GM12878 (cell line): ENCODE measurements around the gene NMT1. TPM values are rescaled to one million over a fixed set of nuclear protein-coding genes. Genes with fewer than 3 reads are reported as not detected.

Source experiments
- ATAC-seq: fragments of 200-7000 bp; cut with Tn5 transposase; 3 replicates; pipeline ENCODE4 v1.9.1; 2020; ENCODE audit warnings: mild to moderate bottlenecking, moderate library complexity
- BruUV-seq: library from RNA; stranded (reverse); fragments of 400-500 nt; replicated peaks from 2 replicates; lab custom pipeline; 2021; lab: Mats Ljungman, UMichigan
- CTCF ChIA-PET: fragments of 300-600 bp; sonication (Branson Sonifier 250); formaldehyde crosslinking; extraction: SDS; loops from one replicate; lab custom pipeline; 2021; ENCODE audit warnings: inconsistent platforms; lab: Yijun Ruan, JAX
- POLR2A ChIA-PET: fragments of 350-600 bp; formaldehyde crosslinking; extraction: SDS; loops from one replicate; lab custom pipeline; 2021; ENCODE audit warnings: inconsistent platforms; lab: Charles Lee
- RAD21 ChIA-PET: fragments of 300-600 bp; sonication (Branson Sonifier 250); formaldehyde crosslinking; loops from one replicate; lab custom pipeline; 2023; ENCODE audit warnings: antibody characterized with exemption; ENCODE audit not compliant: unreplicated experiment; lab: Charles Lee
- SMC1A ChIA-PET: fragments of 300-600 bp; sonication (Branson Sonifier 250); formaldehyde crosslinking; loops from one replicate; lab custom pipeline; 2023; ENCODE audit not compliant: unreplicated experiment, uncharacterized antibody; lab: Charles Lee
- DNase-seq: peaks from one replicate; pipeline ENCODE4 v3.0.0-alpha.2; 2011; ENCODE audit warnings: low read depth, low spot score
- FAIRE-seq: peaks from 3 replicates; lab custom pipeline; 2011; peaks lifted over from hg19 to GRCh38; lab: Jason Lieb, UNC
- H2AFZ ChIP-seq: 2 replicates; pipeline ENCODE4 v1.6.0; 2011; ENCODE audit warnings: low read depth, low read length, control low read depth; ENCODE audit not compliant: control insufficient read depth
- H3K27ac ChIP-seq: 2 replicates; pipeline ENCODE4 v1.5.1; 2011; ENCODE audit warnings: control low read depth; ENCODE audit not compliant: control insufficient read depth, insufficient read depth
- H3K27me3 ChIP-seq, 2 experiments: replicated peaks in 1 of 2; 2 replicates each; pipeline versions ENCODE4 v1.6.0 to v1.6.1; 2011; ENCODE audit warnings: low read length in 1 of 2; ENCODE audit not compliant: control insufficient read depth in 2 of 2, insufficient read depth in 2 of 2
- H3K36me3 ChIP-seq, 2 experiments: 2 replicates each; pipeline ENCODE4 v1.5.1; 2011; ENCODE audit warnings: low read length in 1 of 2; ENCODE audit not compliant: control insufficient read depth in 2 of 2, insufficient read depth in 2 of 2
- H3K4me1 ChIP-seq: 2 replicates; pipeline ENCODE4 v1.6.1; 2011; ENCODE audit warnings: mild to moderate bottlenecking, low read length, moderate library complexity, mixed read lengths; ENCODE audit not compliant: control insufficient read depth, insufficient read depth
- H3K4me2 ChIP-seq: 2 replicates; pipeline ENCODE4 v1.6.0; 2011; ENCODE audit warnings: control low read depth; ENCODE audit not compliant: control insufficient read depth, insufficient read depth
- H3K4me3 ChIP-seq: fragments of 200-600 bp; sonication (generic); 2 replicates; pipeline ENCODE4 v1.5.1; 2016
- H3K79me2 ChIP-seq: 2 replicates; pipeline ENCODE4 v1.6.0; 2011; ENCODE audit warnings: low read length; ENCODE audit not compliant: control insufficient read depth, insufficient read depth
- H3K9ac ChIP-seq: 2 replicates; pipeline ENCODE4 v1.8.0; 2011; ENCODE audit warnings: low read length, control low read depth, mixed read lengths; ENCODE audit not compliant: control insufficient read depth, insufficient read depth
- H3K9me3 ChIP-seq: replicated peaks from 3 replicates; pipeline ENCODE4 v1.5.1; 2011; ENCODE audit warnings: mild to moderate bottlenecking, low read length; ENCODE audit not compliant: control insufficient read depth, insufficient read depth
- H4K20me1 ChIP-seq: 2 replicates; pipeline ENCODE4 v1.6.0; 2011; ENCODE audit not compliant: control insufficient read depth, insufficient read depth
- MXI1 ChIP-seq: fragments of 150-350 bp; IDR thresholded peaks from 2 replicates; pipeline ENCODE4 v1.6.1; 2011; ENCODE audit warnings: low read depth, mild to moderate bottlenecking, inconsistent platforms, low read length, improper control_type of control experiment
- SRF ChIP-seq, 2 experiments: IDR thresholded peaks; 2 replicates each; pipeline ENCODE4 v1.6.1; 2011; ENCODE audit warnings: low read depth in 2 of 2, low read length in 2 of 2, mild to moderate bottlenecking in 1 of 2, moderate library complexity in 1 of 2
- TCF12 ChIP-seq: IDR thresholded peaks from 2 replicates; pipeline ENCODE4 v1.6.1; 2011; ENCODE audit warnings: low read depth, mild to moderate bottlenecking, low read length
- WGBS: methylation state at CpG from one replicate; pipeline ENCODE4 v1.1.6; 2016; ENCODE audit warnings: low lambda C conversion rate; ENCODE audit not compliant: insufficient replicate concordance, insufficient coverage; ENCODE audit errors: missing lambda C conversion rate; 5-methylcytosine and 5-hydroxymethylcytosine counted together
- in situ Hi-C: fragments of 300-500 bp; cut with MboI; formaldehyde crosslinking; loops from 9 replicates; pipeline ENCODE4 v1.14.3; 2018; ENCODE audit warnings: mixed read lengths
- intact Hi-C: fragments of 100-400 bp; cut with micrococcal nuclease; formaldehyde crosslinking; loops from one replicate; pipeline ENCODE4 v1.14.2; 2022; ENCODE audit not compliant: unreplicated experiment
- polyA plus RNA-seq, 11 experiments: library from polyadenylated mRNA; depleted of rRNA in 4 of 11; unstranded in 6 of 11; stranded (reverse) in 5 of 11; fragments of >200 nt; fragmentation: Nextera tagmentation in 4 of 11; fragmentation: Illumina TruSeq in 1 of 11; extraction: Ambion mirVana in 4 of 11; extraction: Trizol in 1 of 11; gene quantifications; 1 replicate in 1 of 11; 2 replicates in 10 of 11; pipeline versions ENCODE4 v1.2.1 to v1.2.3, GENCODE V29; 2011 to 2016; ENCODE audit warnings: inconsistent platforms in 2 of 11, missing spikeins in 2 of 11, low read depth in 1 of 11
- total RNA-seq, 4 experiments: library from RNA; depleted of rRNA in 3 of 4; stranded (reverse); fragments of >200 nt in 3 of 4; fragmentation: Illumina TruSeq in 1 of 4; extraction: Trizol in 1 of 4; gene quantifications; 2 replicates each; pipeline versions ENCODE4 v1.2.1 to v1.2.3, GENCODE V29; 2013 to 2021
- TF ChIP-seq, protein P1 (sequence below): IDR thresholded peaks from 2 replicates; pipeline ENCODE4 v1.6.1; 2012; ENCODE audit warnings: low read depth, low read length, improper control_type of control experiment
- TF ChIP-seq, protein P2 (sequence below): fragments of 450-650 bp; IDR thresholded peaks from 2 replicates; pipeline ENCODE4 v1.6.1; 2014; ENCODE audit warnings: mild to moderate bottlenecking

Gene NMT1
- total and polyA plus RNA-seq, 10 of the 15 experiments (the other 5 are each of a cell fraction or from before 2014, with no cell fraction given): 96.7 to 395 (median 222) TPM

DNA sequence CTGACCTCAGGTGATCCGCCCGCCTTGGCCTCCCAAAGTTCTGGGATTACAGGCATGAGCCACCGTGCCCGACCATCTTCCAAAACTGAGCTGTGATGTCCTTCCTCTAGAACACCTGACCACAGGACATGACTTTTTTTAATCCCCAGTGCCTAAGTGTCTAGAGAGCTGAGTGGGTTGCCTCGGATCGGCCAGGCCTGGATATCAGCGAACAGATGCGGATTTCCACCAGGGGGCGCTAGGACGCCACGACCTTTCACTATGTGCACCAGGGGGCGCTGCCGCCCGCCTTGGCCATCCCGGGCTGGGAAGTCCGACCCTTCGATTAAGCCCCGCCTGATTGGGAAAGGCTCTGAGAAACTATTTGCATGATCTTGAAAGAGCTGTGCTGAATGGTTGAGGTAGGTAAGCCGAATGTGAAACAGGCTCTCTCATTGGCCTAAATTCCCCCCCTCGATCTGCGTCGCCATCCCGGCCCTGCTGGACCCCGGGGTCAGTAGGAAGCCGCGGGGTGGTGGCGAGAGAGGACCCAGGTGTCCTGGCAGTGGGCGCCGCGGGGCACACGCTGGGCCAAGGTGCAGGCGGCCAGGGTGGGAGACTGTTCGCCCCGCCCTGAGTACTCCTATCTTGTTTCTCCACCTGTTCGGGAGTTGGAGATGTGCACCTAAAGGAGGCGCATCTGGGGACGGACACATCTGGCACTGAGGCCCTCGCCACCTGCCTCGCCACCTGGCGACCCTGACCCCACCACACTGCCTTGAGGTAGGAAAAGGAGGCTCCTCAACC, 74.3 kb downstream of the NMT1 start, which contains the start of gene ACBD4 (continued):
- TF ChIP-seq, protein P1, sequence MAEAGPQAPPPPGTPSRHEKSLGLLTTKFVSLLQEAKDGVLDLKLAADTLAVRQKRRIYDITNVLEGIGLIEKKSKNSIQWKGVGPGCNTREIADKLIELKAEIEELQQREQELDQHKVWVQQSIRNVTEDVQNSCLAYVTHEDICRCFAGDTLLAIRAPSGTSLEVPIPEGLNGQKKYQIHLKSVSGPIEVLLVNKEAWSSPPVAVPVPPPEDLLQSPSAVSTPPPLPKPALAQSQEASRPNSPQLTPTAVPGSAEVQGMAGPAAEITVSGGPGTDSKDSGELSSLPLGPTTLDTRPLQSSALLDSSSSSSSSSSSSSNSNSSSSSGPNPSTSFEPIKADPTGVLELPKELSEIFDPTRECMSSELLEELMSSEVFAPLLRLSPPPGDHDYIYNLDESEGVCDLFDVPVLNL: no peak
- TF ChIP-seq TCF12: peak; percentile 27; the same call in 1 of the 2 replicates

DNA sequence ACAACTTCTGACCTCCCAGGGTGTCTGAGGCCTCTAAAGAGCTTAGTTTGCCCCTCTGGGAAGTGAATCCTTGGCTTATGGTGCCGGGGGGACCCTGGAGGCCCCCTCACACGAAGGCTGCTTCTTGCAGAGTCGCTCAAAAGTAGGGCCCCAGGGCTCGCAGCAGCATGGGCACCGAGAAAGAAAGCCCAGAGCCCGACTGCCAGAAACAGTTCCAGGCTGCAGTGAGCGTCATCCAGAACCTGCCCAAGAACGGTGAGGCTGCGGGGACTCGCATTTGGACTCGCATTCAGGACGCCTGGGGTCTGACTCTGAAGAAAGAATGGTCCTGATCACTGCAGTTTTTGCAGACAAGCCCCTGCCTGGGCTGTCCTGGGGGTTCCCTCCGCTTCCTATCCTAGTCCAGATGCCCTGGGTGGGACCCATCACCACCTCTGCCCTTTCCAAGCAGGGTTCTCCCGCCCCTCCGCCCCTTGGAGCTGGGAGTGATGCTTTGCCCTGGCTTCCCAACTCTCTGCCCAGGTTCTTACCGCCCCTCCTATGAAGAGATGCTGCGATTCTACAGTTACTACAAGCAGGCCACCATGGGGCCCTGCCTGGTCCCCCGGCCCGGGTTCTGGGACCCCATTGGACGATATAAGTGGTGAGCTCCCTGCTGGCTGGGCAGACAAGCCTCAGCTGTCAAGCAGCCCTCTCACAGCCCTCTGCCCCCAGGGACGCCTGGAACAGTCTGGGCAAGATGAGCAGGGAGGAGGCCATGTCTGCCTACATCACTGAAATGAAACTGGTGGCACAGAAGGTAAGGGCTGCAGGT, 75.1 kb downstream of the NMT1 start:
- 50% methylated on average over 21 of the region's 21 CpGs for WGBS
- H3K4me2 ChIP-seq: peak overlapping the region; percentile 99
- no peaks in the 10 kb centered on the region for H3K36me3 ChIP-seq
- TF ChIP-seq SRF (IDR thresholded peaks at IDR 0.05; ENCODE audit: low read depth in 2 of 2, low read length in 2 of 2) (no peak), MXI1 (0 out of 2 replicates have a peak, but pooled peaks have one; percentile 0)
- TF ChIP-seq, protein P2, sequence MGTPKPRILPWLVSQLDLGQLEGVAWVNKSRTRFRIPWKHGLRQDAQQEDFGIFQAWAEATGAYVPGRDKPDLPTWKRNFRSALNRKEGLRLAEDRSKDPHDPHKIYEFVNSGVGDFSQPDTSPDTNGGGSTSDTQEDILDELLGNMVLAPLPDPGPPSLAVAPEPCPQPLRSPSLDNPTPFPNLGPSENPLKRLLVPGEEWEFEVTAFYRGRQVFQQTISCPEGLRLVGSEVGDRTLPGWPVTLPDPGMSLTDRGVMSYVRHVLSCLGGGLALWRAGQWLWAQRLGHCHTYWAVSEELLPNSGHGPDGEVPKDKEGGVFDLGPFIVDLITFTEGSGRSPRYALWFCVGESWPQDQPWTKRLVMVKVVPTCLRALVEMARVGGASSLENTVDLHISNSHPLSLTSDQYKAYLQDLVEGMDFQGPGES: no peak
- H3K9ac ChIP-seq: peak overlapping the region; percentile 85
- TSS peak; percentile 84 for BruUV-seq
- no peak for FAIRE-seq
- ChIA-PET SMC1A (interaction anchor here (0.6 to 3.4 kb wide), 26 partner anchors 8 to 361 kb away, joined by 3 to 81 read pairs (median 4); partner anchors contain the start of genes HEXIM1 and HEXIM2), CTCF (interaction anchor here (0.5 to 9.4 kb wide), 79 partner anchors 11 to 716 kb away, joined by 3 to 291 read pairs (median 4); partner anchors contain the start of genes FZD2, HEXIM1, HEXIM2 and NMT1), POLR2A (interaction anchor here (0.6 to 2.4 kb wide), 8 partner anchors 8 to 176 kb away, joined by 3 to 49 read pairs (median 4); partner anchors contain the start of gene HEXIM1), RAD21 (interaction anchor here (0.6 to 3.2 kb wide), 40 partner anchors 8 to 361 kb away, joined by 3 to 121 read pairs (median 4); partner anchors contain the start of genes EFTUD2, HEXIM1, HEXIM2 and MAP3K14)
- peak overlapping the region; percentile 84 for H3K4me3 ChIP-seq
- H3K27ac ChIP-seq: peak overlapping the region; percentile 28
- H3K27me3 ChIP-seq: no peaks in the 10 kb centered on the region
- in situ Hi-C loops (loop anchor here (5.0 kb wide), 1 partner anchor 61 kb away; no protein-coding TSS in a partner anchor), intact Hi-C loops (loop anchor here (1.0 kb wide), 3 partner anchors 16 to 216 kb away; no protein-coding TSS in a partner anchor)
- no peak for DNase-seq
- H2AFZ ChIP-seq: peak overlapping the region; percentile 73
- no peaks in the 10 kb centered on the region for H3K9me3 ChIP-seq
- ATAC-seq: no peak
- H3K79me2 ChIP-seq: peaks cover 4% of the 10 kb centered on the region
- no peaks in the 10 kb centered on the region for H4K20me1 ChIP-seq
- H3K4me1 ChIP-seq: peaks cover 8% of the 10 kb centered on the region
